HG03097 (cell line): ENCODE results near the gene MRGPRX4.
"Not testable (repeated sequence)": the region's sequence is repeated elsewhere in the genome, so short reads cannot be mapped to it uniquely, and the experiment has no call there.

ENCODE experiments used
- ATAC-seq: cut with Tn5 transposase; IDR thresholded peaks from one replicate; pipeline ENCODE4 v1.9.1; 2021; ENCODE audit not compliant: unreplicated experiment, low FRiP score

Gene MRGPRX4

GRCh38 chr11:18172666-18173065 is at the start of gene MRGPRX4:
MRGPRX4 (plus strand) TSS chr11:18172837; CDS start chr11:18173257, 420 bp downstream.
- no peak for ATAC-seq

GRCh38 chr11:18131115-18131514 is 41.5 kb upstream of the MRGPRX4 start:
- ATAC-seq, result not testable (repeated sequence)

GRCh38 chr11:18132341-18132740 is 40.3 kb upstream of the MRGPRX4 start, which contains the start of gene MRGPRX3:
MRGPRX3 (plus strand) TSS chr11:18132571; CDS start chr11:18137203, 4,632 bp downstream.
- no peak for ATAC-seq

- no peak for ATAC-seq
These were observed 37.3 kb upstream of the MRGPRX4 start for GRCh38 chr11:18135308-18135707.

GRCh38 chr11:18137186-18137800 is 35.3 kb upstream of the MRGPRX4 start:
- ATAC-seq, result no peak

GRCh38 chr11:18140145-18140544 is 32.5 kb upstream of the MRGPRX4 start:
- no peak for ATAC-seq

- ATAC-seq, result no peak
These were observed 28.4 kb upstream of the MRGPRX4 start for GRCh38 chr11:18144243-18144642.

- no peak for ATAC-seq
These were observed 27.6 kb upstream of the MRGPRX4 start for GRCh38 chr11:18145025-18145424.

GRCh38 chr11:18145837-18146236 is 26.8 kb upstream of the MRGPRX4 start:
- no peak for ATAC-seq

- no peak for ATAC-seq
These were observed 21.1 kb upstream of the MRGPRX4 start for GRCh38 chr11:18151581-18151980.

- no peak for ATAC-seq
These were observed 4.3 kb upstream of the MRGPRX4 start for GRCh38 chr11:18168372-18168771.

- no peak for ATAC-seq
These were observed 1.1 kb upstream of the MRGPRX4 start for GRCh38 chr11:18171377-18172000.

- ATAC-seq, result no peak
These were observed 709 bp downstream of the MRGPRX4 start for GRCh38 chr11:18173225-18173866.

GRCh38 chr11:18188796-18189195 is 16.2 kb downstream of the MRGPRX4 start:
- ATAC-seq, result no peak

- not testable (repeated sequence) for ATAC-seq
These were observed 17.0 kb downstream of the MRGPRX4 start for GRCh38 chr11:18189476-18190245.

GRCh38 chr11:18191376-18191775 is 18.7 kb downstream of the MRGPRX4 start:
- no peak for ATAC-seq

GRCh38 chr11:18193010-18193409 is 20.4 kb downstream of the MRGPRX4 start:
- ATAC-seq, result no peak

GRCh38 chr11:18196532-18196931 is 23.9 kb downstream of the MRGPRX4 start:
- no peak for ATAC-seq

GRCh38 chr11:18197738-18198137 is 25.1 kb downstream of the MRGPRX4 start:
- ATAC-seq, result not testable (repeated sequence)

GRCh38 chr11:18203723-18204122 is 31.1 kb downstream of the MRGPRX4 start:
- ATAC-seq, result no peak

- no peak for ATAC-seq
These were observed 31.6 kb downstream of the MRGPRX4 start for GRCh38 chr11:18204220-18204619.
